Left renal pelvis (tissue), 4 donors: Measurements from ENCODE around the gene NUDT17. TPM values are rescaled to one million over a fixed set of nuclear protein-coding genes. Genes with fewer than 3 reads are reported as not detected.

Experiments
- DNase-seq, 4 donors: peaks; one replicate each; pipeline ENCODE4 v3.0.0-alpha.2; 2013; ENCODE audit warnings: low read depth in 4 of 4, low spot score in 3 of 4
- polyA plus RNA-seq, 4 donors: library from polyadenylated mRNA; unstranded; fragments of 120-200 nt; gene quantifications; one replicate each; pipeline ENCODE4 v1.2.1, GENCODE V29; 2013; ENCODE audit not compliant: insufficient read length in 4 of 4

Gene NUDT17
- polyA plus RNA-seq, 4 donors: 4.4 to 7.4 (median 5.8) TPM

GRCh38 chr1:145887631-145888030 is 42.2 kb downstream of the NUDT17 start:
- no peak for DNase-seq

GRCh38 chr1:145889722-145890121 is 44.3 kb downstream of the NUDT17 start:
- no peak for DNase-seq

GRCh38 chr1:145891143-145891542 is 45.7 kb downstream of the NUDT17 start:
- no peak for DNase-seq

GRCh38 chr1:145891587-145892485 is 46.4 kb downstream of the NUDT17 start:
- peak; percentile 82 to 92 (median 88) for DNase-seq

- DNase-seq: no peak
These were observed 47.2 kb downstream of the NUDT17 start for GRCh38 chr1:145892486-145893087.

GRCh38 chr1:145893306-145894055 is 48.1 kb downstream of the NUDT17 start:
- no peak for DNase-seq

GRCh38 chr1:145895471-145895870 is 50.0 kb downstream of the NUDT17 start:
- no peak for DNase-seq

- DNase-seq: no peak
These were observed 52.5 kb downstream of the NUDT17 start for GRCh38 chr1:145897969-145898368.

Other genes with a start within 250 kb of the NUDT17 start
- 10 to 100 TPM; 25.7 to 48.7 (median 39.8) TPM for gene GPR89A, start 237.6 kb upstream of the NUDT17 start, polyA plus RNA-seq
- gene PDZK1, start 138.3 kb upstream of the NUDT17 start, polyA plus RNA-seq: 100 to 1,000 TPM in 3 of 4 donors, 1 to 10 TPM in 1; 4.1 to 204 (median 147) TPM
- gene CD160, start 126.1 kb upstream of the NUDT17 start, polyA plus RNA-seq: 1 to 10 TPM in 3 of 4 donors, under 1 TPM in 1; 0.70 to 2.9 (median 1.2) TPM
- gene RNF115, start 21.5 kb upstream of the NUDT17 start, polyA plus RNA-seq: 10 to 100 TPM; 12.7 to 20.2 (median 16.2) TPM
- gene POLR3C, start 21.4 kb upstream of the NUDT17 start, polyA plus RNA-seq: 10 to 100 TPM; 29.5 to 36.7 (median 35.1) TPM
- gene PIAS3, start 13.5 kb downstream of the NUDT17 start, polyA plus RNA-seq: 10 to 100 TPM; 54.0 to 80.5 (median 57.7) TPM
- gene ANKRD35, start 40.2 kb downstream of the NUDT17 start, polyA plus RNA-seq: 1 to 10 TPM; 2.0 to 4.9 (median 2.4) TPM
- 1 to 10 TPM in 3 of 4 donors, under 1 TPM in 1; 0.64 to 2.8 (median 1.5) TPM for gene ITGA10, start 64.4 kb downstream of the NUDT17 start, polyA plus RNA-seq
- gene PEX11B, start 73.1 kb downstream of the NUDT17 start, polyA plus RNA-seq: 10 to 100 TPM; 37.2 to 60.5 (median 54.1) TPM
- gene RBM8A, start 81.9 kb downstream of the NUDT17 start, polyA plus RNA-seq: 100 to 1,000 TPM; 149 to 227 (median 195) TPM
- 10 to 100 TPM; 21.6 to 58.4 (median 30.7) TPM for gene LIX1L, start 112.4 kb downstream of the NUDT17 start, polyA plus RNA-seq
- 1 to 10 TPM in 1 of 4 donors, under 1 TPM in 3; 0.49 to 1.1 (median 0.65) TPM for gene ANKRD34A, start 118.9 kb downstream of the NUDT17 start, polyA plus RNA-seq
- 10 to 100 TPM; 30.5 to 39.9 (median 39.3) TPM for gene POLR3GL, start 119.1 kb downstream of the NUDT17 start, polyA plus RNA-seq
- gene TXNIP, start 150.9 kb downstream of the NUDT17 start, polyA plus RNA-seq: 100 to 1,000 TPM; 408 to 575 (median 469) TPM
- gene HJV, start 176.1 kb downstream of the NUDT17 start, polyA plus RNA-seq: under 1 TPM; 0.08 to 0.45 (median 0.19) TPM